GM21367 (cell line): Measurements from ENCODE around the gene RCC2.

Source experiments
- ATAC-seq: cut with Tn5 transposase; IDR thresholded peaks from one replicate; pipeline ENCODE4 v1.9.1; 2021; ENCODE audit not compliant: unreplicated experiment

The RCC2 gene

GRCh38 chr1:17381161-17381560 is 58.3 kb downstream of the RCC2 start:
- ATAC-seq, result no peak

DNA sequence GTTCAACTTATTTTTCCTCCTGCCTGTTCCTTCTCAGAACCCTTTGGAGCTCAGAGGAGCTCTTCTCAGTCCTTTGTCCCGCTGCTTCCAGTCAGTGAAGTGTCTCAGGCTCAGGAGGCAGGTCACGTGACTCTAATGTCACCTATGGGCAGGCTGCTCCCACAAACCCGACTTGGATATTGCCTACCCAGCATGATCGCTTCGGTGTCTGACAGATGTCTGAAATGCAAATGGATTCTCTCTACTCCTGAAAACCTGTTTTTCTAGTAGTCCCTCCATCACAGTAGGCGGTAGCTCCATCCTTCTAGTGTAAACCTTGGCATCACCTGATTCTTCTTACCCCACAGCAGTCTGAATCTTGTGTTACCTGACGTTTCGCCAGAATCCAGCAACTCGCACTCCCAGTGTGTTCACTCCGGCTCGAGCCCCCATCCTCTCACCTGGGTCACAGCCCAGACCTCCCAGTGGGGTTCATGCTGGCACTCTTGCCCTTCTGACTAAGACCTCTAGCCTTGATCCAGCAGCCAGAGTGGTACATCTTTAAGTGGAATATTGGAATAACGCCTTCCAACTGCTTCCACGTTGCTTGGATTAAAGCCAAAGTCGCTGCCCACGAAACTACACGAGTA is 62.0 kb downstream of the RCC2 start:
- no peak for ATAC-seq

DNA sequence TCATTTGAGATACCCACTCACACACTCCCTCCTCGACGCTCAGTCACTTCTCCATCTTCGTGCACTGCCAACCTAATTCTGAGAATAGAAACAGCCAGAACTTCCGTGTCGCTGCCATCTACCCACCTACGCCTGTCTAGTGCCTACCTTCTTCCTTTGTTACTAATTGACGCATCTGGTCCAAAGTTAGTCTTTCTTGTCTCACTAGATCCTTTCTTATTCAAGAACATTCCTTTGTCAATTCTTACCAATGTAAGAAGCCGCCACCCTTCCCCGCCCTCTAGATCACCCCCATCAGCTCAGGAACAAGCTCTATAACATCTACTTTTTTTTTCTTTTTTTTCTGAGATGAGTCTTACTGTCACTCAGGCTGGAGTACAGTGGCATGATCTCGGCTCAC is 63.8 kb downstream of the RCC2 start:
- ATAC-seq, result no peak

GRCh38 chr1:17372955-17373354 is 66.5 kb downstream of the RCC2 start:
- no peak for ATAC-seq

- no peak for ATAC-seq
Measured at GRCh38 chr1:17371896-17372295, 67.6 kb downstream of the RCC2 start, which contains the start of gene PADI6. Gene PADI6 (plus strand): TSS chr1:17372196. CDS start chr1:17372246, 50 bp downstream.

- no peak for ATAC-seq
Measured at GRCh38 chr1:17370618-17371017, 68.9 kb downstream of the RCC2 start.

DNA sequence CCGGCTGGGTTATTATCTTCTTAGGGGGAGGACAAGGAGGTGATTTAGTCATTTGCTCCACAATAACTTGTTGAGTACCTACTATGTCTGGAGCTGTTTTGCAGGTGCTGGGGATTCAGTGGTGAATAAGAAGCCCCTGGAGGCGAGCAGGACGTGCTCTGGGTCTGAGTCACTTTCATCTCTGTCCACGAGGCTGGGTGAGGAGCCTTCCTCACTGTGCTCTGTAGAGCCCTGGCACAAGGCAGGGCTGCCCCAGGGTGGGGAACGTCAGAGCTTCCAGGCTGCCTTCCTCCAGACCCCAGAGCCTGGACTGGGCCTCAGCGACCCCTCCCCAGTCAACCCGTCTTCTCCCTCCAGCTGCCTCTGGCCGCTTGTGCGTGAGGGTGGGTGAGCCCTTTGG is 70.0 kb downstream of the RCC2 start:
- ATAC-seq, result no peak

DNA sequence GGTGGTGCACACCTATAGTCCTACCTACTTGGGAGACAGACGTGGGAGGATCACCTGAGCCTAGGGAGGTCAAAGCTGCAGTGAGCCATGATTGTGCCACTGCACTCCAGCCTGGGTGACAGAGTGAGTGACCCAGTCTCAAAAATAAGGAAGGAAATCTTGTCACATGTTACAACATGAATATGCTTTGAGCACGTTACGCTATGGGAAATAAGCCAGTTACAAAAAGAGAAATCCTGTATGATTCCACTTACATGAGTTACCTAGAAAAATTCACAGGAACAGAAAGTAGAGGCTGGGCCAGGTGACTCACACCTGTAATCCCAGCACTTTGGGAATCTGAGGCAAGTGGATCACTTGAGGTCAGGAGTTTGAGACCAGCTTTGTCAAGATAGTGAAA is 74.2 kb downstream of the RCC2 start:
- ATAC-seq, result no peak

DNA sequence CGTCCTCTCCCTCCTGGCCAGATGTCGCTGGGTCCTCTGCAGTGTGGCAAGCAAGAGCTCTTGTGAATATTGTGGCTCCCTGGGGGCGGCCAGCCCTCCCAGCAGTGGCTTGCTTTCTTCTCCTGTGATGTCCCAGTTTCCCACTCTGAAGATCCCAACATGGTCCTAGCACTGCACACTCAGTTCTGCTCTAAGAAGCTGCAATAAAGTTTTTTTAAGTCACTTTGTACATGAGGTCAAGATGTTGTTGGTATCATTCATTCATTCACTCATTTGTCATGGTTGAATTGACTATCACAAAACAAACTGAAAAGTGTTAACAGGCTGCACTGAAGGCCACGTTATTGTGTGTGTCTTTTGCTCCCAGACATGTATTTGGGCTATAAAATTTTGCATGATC is 75.7 kb downstream of the RCC2 start:
- no peak for ATAC-seq

DNA sequence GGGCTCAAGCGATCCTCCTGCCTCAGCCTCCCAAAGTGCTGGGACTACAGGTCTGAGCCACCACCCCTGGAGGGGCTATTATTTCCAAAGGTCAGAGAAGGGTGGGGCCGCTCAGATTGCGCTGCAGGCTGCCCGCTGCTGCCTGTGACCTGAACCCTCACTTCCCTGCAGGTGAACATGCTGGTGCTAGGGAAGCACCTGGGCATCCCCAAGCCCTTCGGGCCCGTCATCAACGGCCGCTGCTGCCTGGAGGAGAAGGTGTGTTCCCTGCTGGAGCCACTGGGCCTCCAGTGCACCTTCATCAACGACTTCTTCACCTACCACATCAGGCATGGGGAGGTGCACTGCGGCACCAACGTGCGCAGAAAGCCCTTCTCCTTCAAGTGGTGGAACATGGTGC is 76.1 kb downstream of the RCC2 start:
- ATAC-seq, result no peak

GRCh38 chr1:17361687-17362086 is 77.8 kb downstream of the RCC2 start:
- ATAC-seq, result no peak

DNA sequence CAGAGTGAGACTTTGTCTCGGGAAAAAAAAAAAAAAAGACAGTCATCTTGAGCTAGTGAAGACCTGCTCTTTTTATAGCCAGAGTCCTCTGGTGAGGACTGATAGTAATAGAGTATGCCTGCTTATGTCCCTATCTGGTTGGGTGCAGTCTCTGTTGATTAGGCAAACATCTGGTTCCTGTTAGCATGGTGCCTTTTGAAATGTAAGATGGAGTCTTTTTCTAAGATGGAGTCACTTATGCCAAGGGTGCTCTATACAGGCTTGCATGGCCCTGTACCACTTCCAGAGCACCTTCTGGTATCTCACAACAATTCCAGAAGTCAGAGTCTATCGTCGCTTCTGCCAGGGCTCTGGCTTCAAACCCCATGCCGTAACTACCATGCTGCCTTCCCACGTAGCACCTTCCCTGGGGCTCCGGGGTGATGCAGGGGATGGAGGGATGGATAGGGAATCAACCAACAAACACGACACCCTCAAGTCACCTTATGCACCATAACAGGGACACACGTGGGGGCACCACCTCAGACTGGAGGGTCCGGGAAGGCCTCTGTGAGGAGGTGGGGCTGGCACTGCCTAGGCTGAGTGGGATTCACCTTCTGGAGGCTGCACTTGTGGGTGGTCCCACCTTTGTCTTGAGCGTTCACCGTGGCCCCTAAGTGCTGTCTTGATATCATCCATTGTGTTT is 79.1 kb downstream of the RCC2 start:
- no peak for ATAC-seq

DNA sequence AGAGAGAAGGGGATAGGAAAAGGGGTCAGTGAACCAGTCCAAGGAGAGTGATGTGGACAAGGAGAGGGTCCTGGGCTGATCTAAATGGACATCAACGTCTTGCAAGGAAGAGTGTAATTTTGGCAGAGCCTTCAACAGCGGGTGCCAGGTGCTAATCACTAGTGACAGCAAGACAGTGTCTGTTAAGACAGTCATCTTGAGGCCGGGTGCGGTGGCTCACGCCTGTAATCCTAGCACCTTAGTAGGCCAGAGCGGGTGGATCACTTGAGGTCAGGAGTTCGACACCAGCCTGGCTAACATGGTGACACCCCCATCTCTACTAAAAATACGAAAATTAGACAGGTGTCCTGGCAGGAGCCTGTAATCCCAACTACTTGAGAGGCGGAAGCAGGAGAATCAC is 79.7 kb downstream of the RCC2 start:
- no peak for ATAC-seq

GRCh38 chr1:17359031-17359430 is 80.4 kb downstream of the RCC2 start:
- ATAC-seq, result no peak

GRCh38 chr1:17358557-17358956 is 80.9 kb downstream of the RCC2 start:
- ATAC-seq, result no peak
